Thyroid gland (tissue), 4 donors: ENCODE measurements around the gene ADGRE3. TPM values are rescaled to one million over a fixed set of nuclear protein-coding genes. Genes with fewer than 3 reads are reported as not detected.

Experiments used
- DNase-seq, 2 donors: peaks; one replicate each; pipeline ENCODE4 v3.0.0-alpha.2; 2019
- H3K27ac ChIP-seq, 3 donors: fragments of 200-600 bp; sonication (generic); 1 replicate in 2 of 3; 2 replicates in 1 of 3; pipeline ENCODE4 v1.5.1; 2016 to 2019; ENCODE audit warnings: mild to moderate bottlenecking in 1 of 3, moderate library complexity in 1 of 3
- H3K27me3 ChIP-seq: fragments of 200-600 bp; sonication (generic); one replicate; pipeline ENCODE4 v1.5.1; 2019
- H3K36me3 ChIP-seq, 2 donors: fragments of 200-600 bp; sonication (generic); one replicate each; pipeline ENCODE4 v1.5.1; 2016 to 2019
- H3K4me1 ChIP-seq, 2 donors: fragments of 200-600 bp; sonication (generic); one replicate each; pipeline ENCODE4 v1.5.1; 2017 to 2019
- H3K4me3 ChIP-seq, 3 donors: fragments of 200-600 bp; sonication (generic); replicated peaks in 1 of 3; 1 replicate in 2 of 3; 2 replicates in 1 of 3; pipeline ENCODE4 v1.5.1; 2016; ENCODE audit warnings: mild to moderate bottlenecking in 1 of 3
- H3K9me3 ChIP-seq: fragments of 200-600 bp; sonication (generic); one replicate; pipeline ENCODE4 v1.5.1; 2017
- CTCF ChIP-seq, 6 experiments: fragments of 200-600 bp in 3 of 6; fragments of 450-650 bp in 3 of 6; sonication (generic) in 3 of 6; IDR thresholded peaks; one replicate each; pipeline ENCODE4 v1.5.1; 2016 to 2019; ENCODE audit warnings: antibody characterized with exemption in 6 of 6, mild to moderate bottlenecking in 2 of 6, inconsistent platforms in 1 of 6, moderate library complexity in 1 of 6
- POLR2A ChIP-seq, 2 donors: fragments of 450-650 bp; IDR thresholded peaks; one replicate each; pipeline ENCODE4 v1.6.1; 2017; ENCODE audit warnings: antibody characterized with exemption in 2 of 2, mild to moderate bottlenecking in 2 of 2, moderate library complexity in 1 of 2
- WGBS, 2 donors: methylation state at CpG; one replicate each; pipeline ENCODE4 v1.1.5; 2017; 5-methylcytosine and 5-hydroxymethylcytosine counted together
- intact Hi-C: fragments of 100-400 bp; cut with DNase I; formaldehyde crosslinking; loops from one replicate; pipeline ENCODE4 v1.15.1; 2023
- total RNA-seq, 4 donors: library from RNA; depleted of rRNA; stranded (reverse); fragments of >200 nt; gene quantifications; one replicate each; pipeline ENCODE4 v1.2.3, GENCODE V29; 2016

ADGRE3 gene
- total RNA-seq, 4 donors from 2014 or later = 0.24 TPM; not detected in 3

- intact Hi-C loops = no loop called here
- 90 to 94% methylated on average over 5 of the region's 5 CpGs for WGBS, 2 donors
- Histone ChIP-seq H3K4me3 (no peak overlapping the region), H3K27ac (no peak overlapping the region), H3K4me1 (peaks cover 0 to 24% of the 10 kb centered on the region in 2 donors), H3K27me3 (no peaks in the 10 kb centered on the region), H3K36me3 (peaks cover 30 to 36% of the 10 kb centered on the region in 2 donors), H3K9me3 (no peaks in the 10 kb centered on the region)
- no peak for DNase-seq
- TF ChIP-seq CTCF (IDR thresholded peaks at IDR 0.05) (no peak), POLR2A (IDR thresholded peaks at IDR 0.05) (no peak)
Observed at GRCh38 chr19:14695471-14695870, 20.8 kb upstream of the ADGRE3 start.

- Histone ChIP-seq H3K27me3 (no peaks in the 10 kb centered on the region), H3K36me3 (peaks cover 22 to 29% of the 10 kb centered on the region in 2 donors), H3K27ac (no peak overlapping the region), H3K9me3 (no peaks in the 10 kb centered on the region), H3K4me1 (peaks cover 0 to 25% of the 10 kb centered on the region in 2 donors), H3K4me3 (no peak overlapping the region)
- 76 to 78% methylated on average over 12 of the region's 13 CpGs for WGBS, 2 donors
- intact Hi-C loops = no loop called here
- TF ChIP-seq CTCF (IDR thresholded peaks at IDR 0.05) (no peak), POLR2A (IDR thresholded peaks at IDR 0.05) (no peak)
- DNase-seq = peak; percentile 11 to 60
Observed at GRCh38 chr19:14694641-14695266, 20.1 kb upstream of the ADGRE3 start.

- Histone ChIP-seq H3K4me1 (peaks cover 0 to 23% of the 10 kb centered on the region in 2 donors), H3K4me3 (peak within 1 kb of the TSS; percentile 20 to 80 (median 65)), H3K27ac (peak within 1 kb of the TSS; percentile 95 to 97 (median 96)), H3K9me3 (no peaks in the 10 kb centered on the region), H3K27me3 (no peaks in the 10 kb centered on the region), H3K36me3 (peaks cover 0 to under 1% of the 10 kb centered on the region in 2 donors)
- intact Hi-C loops = no loop called here
- TF ChIP-seq POLR2A (IDR thresholded peaks at IDR 0.05) (peak in 1 of 2 donors; percentile 69), CTCF (IDR thresholded peaks at IDR 0.05) (no peak)
- WGBS, 2 donors = 1% methylated on average over 23 to 28 of the region's 66 CpGs
- DNase-seq = peak; percentile 90
Observed at GRCh38 chr19:14689598-14690503, 15.2 kb upstream of the ADGRE3 start, which contains the start of gene ZNF333. TSS of gene ZNF333 (plus strand) at chr19:14690048. CDS start at chr19:14693492, 3,444 bp downstream.

GRCh38 chr19:14686411-14686810, 11.8 kb upstream of the ADGRE3 start:
- peaks cover 0 to 8% of the 10 kb centered on the region in 2 donors for H3K4me1 ChIP-seq
- H3K36me3 ChIP-seq = no peaks in the 10 kb centered on the region
- H3K27ac ChIP-seq = no peak overlapping the region
- no peak overlapping the region for H3K4me3 ChIP-seq
- intact Hi-C loops = no loop called here
- no peaks in the 10 kb centered on the region for H3K27me3 ChIP-seq
- DNase-seq = no peak
- 34 to 46% methylated on average over 3 of the region's 3 CpGs for WGBS, 2 donors
- TF ChIP-seq POLR2A (IDR thresholded peaks at IDR 0.05) (no peak), CTCF (IDR thresholded peaks at IDR 0.05) (peak in 1 of 6 experiments; percentile 13)
- no peaks in the 10 kb centered on the region for H3K9me3 ChIP-seq
